K562 (cell line): ENCODE measurements around the gene ZNF45. TPM values are rescaled to one million over a fixed set of nuclear protein-coding genes. Genes with fewer than 3 reads are reported as not detected.
A peak's percentile ranks its signal among the peaks of the same experiment; 100 is the strongest.
"Not testable (repeated sequence)": the region's sequence is repeated elsewhere in the genome, so short reads cannot be mapped to it uniquely, and the experiment has no call there.

Experiments
- ATAC-seq: fragments of 200-7000 bp; cut with Tn5 transposase; 3 replicates; pipeline ENCODE4 v1.9.1; 2020; ENCODE audit warnings: moderate library complexity
- BruUV-seq: library from RNA; stranded (reverse); fragments of 400-500 nt; replicated peaks from 2 replicates; lab custom pipeline; 2021; lab: Mats Ljungman, UMichigan
- CTCF ChIA-PET: fragments of 300-600 bp; formaldehyde crosslinking; extraction: SDS; loops from one replicate; lab custom pipeline; 2021; ENCODE audit warnings: low intra/inter-chr PET ratio; lab: Yijun Ruan, JAX
- POLR2A ChIA-PET: fragments of 300-600, 350-650 bp; sonication (Branson Sonifier 250); formaldehyde crosslinking; extraction: SDS; loops from one replicate; lab custom pipeline; 2021; ENCODE audit warnings: antibody characterized with exemption, inconsistent platforms; lab: Yijun Ruan, JAX
- DNase-seq, 4 experiments: peaks; one replicate each; pipeline versions ENCODE4 v3.0.0 to v3.0.0-alpha.2; 2011 to 2018; ENCODE audit warnings: low spot score in 3 of 4, mixed read lengths in 3 of 4; ENCODE audit errors: extremely low read depth in 1 of 4
- FAIRE-seq: peaks from 2 replicates; lab custom pipeline; 2011; peaks lifted over from hg19 to GRCh38; lab: Jason Lieb, UNC
- H2AFZ ChIP-seq: 2 replicates; pipeline ENCODE4 v1.6.0; 2011; ENCODE audit warnings: low read depth, low read length, control low read depth, inconsistent platforms
- H3K27ac ChIP-seq: fragments of 200-600 bp; 3 replicates; pipeline ENCODE4 v1.8.0; 2011; ENCODE audit warnings: low read depth, mild to moderate bottlenecking, control low read depth, inconsistent platforms, low read length, moderate library complexity, mixed read lengths; ENCODE audit errors: extremely low read depth
- H3K27me3 ChIP-seq, 2 experiments: fragments of 300-600 bp in 1 of 2; 2 replicates in 1 of 2; 3 replicates in 1 of 2; pipeline versions ENCODE4 v1.6.0 to v1.8.0; 2011; ENCODE audit warnings: inconsistent platforms in 2 of 2, low read length in 2 of 2, mild to moderate bottlenecking in 1 of 2, mixed read lengths in 1 of 2, moderate library complexity in 1 of 2; ENCODE audit not compliant: control insufficient read depth in 2 of 2, insufficient read depth in 2 of 2
- H3K36me3 ChIP-seq: fragments of 300-600 bp; 3 replicates; pipeline ENCODE4 v1.8.0; 2011; ENCODE audit warnings: mild to moderate bottlenecking, low read length, inconsistent platforms; ENCODE audit not compliant: control insufficient read depth, insufficient read depth
- H3K4me1 ChIP-seq, 2 experiments: fragments of 200-600 bp in 1 of 2; replicated peaks in 1 of 2; 2 replicates in 1 of 2; 3 replicates in 1 of 2; pipeline versions ENCODE4 v1.5.1 to v1.8.0; 2011; ENCODE audit warnings: inconsistent platforms in 2 of 2, low read length in 2 of 2, mild to moderate bottlenecking in 1 of 2, mixed read lengths in 1 of 2, moderate library complexity in 1 of 2; ENCODE audit not compliant: control insufficient read depth in 2 of 2, insufficient read depth in 2 of 2
- H3K4me2 ChIP-seq: 2 replicates; pipeline ENCODE4 v1.6.1; 2011; ENCODE audit warnings: low read length, control low read depth, inconsistent platforms, mixed read lengths; ENCODE audit not compliant: insufficient read depth
- H3K4me3 ChIP-seq: fragments of 200-600 bp; sonication (generic), shearing (Covaris generic); 2 replicates; pipeline ENCODE4 v1.5.1; 2016; ENCODE audit warnings: control low read depth, inconsistent platforms
- H3K79me2 ChIP-seq: fragments of 200-600 bp; 3 replicates; pipeline ENCODE4 v1.8.0; 2011; ENCODE audit warnings: low read length, inconsistent platforms; ENCODE audit not compliant: control insufficient read depth, insufficient read depth
- H3K9ac ChIP-seq, 2 experiments: 2 replicates each; pipeline versions ENCODE4 v1.6.0 to v1.6.1; 2011; ENCODE audit warnings: low read depth in 2 of 2, low read length in 2 of 2, control low read depth in 1 of 2, inconsistent platforms in 1 of 2, mild to moderate bottlenecking in 1 of 2, mixed read lengths in 1 of 2; ENCODE audit not compliant: insufficient read depth in 1 of 2
- H3K9me1 ChIP-seq: one replicate; pipeline ENCODE4 v1.6.0; 2011; ENCODE audit warnings: inconsistent platforms, mild to moderate bottlenecking, low read length, moderate library complexity; ENCODE audit not compliant: control insufficient read depth, insufficient read depth
- H3K9me3 ChIP-seq: replicated peaks from 2 replicates; pipeline ENCODE4 v1.5.1; 2011; ENCODE audit warnings: low read depth, low read length, inconsistent platforms; ENCODE audit not compliant: control insufficient read depth, insufficient read depth
- H4K20me1 ChIP-seq: replicated peaks from 2 replicates; pipeline ENCODE4 v1.6.1; 2011; ENCODE audit warnings: low read length, inconsistent platforms, mixed read lengths; ENCODE audit not compliant: control insufficient read depth, insufficient read depth
- MAFF ChIP-seq: IDR thresholded peaks from 2 replicates; pipeline ENCODE4 v1.6.1; 2012; ENCODE audit warnings: low read length, improper control_type of control experiment
- MAFG ChIP-seq: fragments of 450-650 bp; conservative IDR thresholded peaks from 2 replicates; pipeline ENCODE4 v1.6.1; 2016; ENCODE audit warnings: missing genetic modification characterization, missing compliant biosample characterization
- RBM17 ChIP-seq: fragments of 200-400 bp; formaldehyde crosslinking; IDR thresholded peaks from 2 replicates; pipeline ENCODE4 v1.6.1; 2017; ENCODE audit warnings: low read depth, mild to moderate bottlenecking, low read length, borderline replicate concordance
- TBL1XR1 ChIP-seq, 2 experiments: IDR thresholded peaks; 2 replicates each; pipeline ENCODE4 v1.6.1; 2012; ENCODE audit warnings: improper control_type of control experiment in 2 of 2, low read length in 2 of 2, mild to moderate bottlenecking in 1 of 2
- ZNF507 ChIP-seq: conservative IDR thresholded peaks from 2 replicates; pipeline ENCODE4 v1.6.1; 2017; ENCODE audit warnings: missing genetic modification characterization, missing compliant biosample characterization
- ZNF785 ChIP-seq: fragments of 250-450 bp; sonication (Bioruptor Pico); IDR thresholded peaks from 2 replicates; pipeline ENCODE4 v1.4.0; 2020; ENCODE audit warnings: mild to moderate bottlenecking
- WGBS: fragments of 100-300 bp; shearing (Covaris generic); methylation state at CpG from one replicate; pipeline ENCODE4 v1.1.6; 2016; ENCODE audit warnings: low coverage, mixed read lengths; ENCODE audit not compliant: insufficient coverage; ENCODE audit errors: missing lambda C conversion rate; 5-methylcytosine and 5-hydroxymethylcytosine counted together
- in situ Hi-C: fragments of 300-500 bp; cut with MboI; formaldehyde crosslinking; loops from 4 replicates; pipeline ENCODE4 v1.15.0; 2018; ENCODE audit warnings: inconsistent platforms, mixed read lengths
- intact Hi-C: fragments of 100-400 bp; cut with micrococcal nuclease; formaldehyde crosslinking; loops from 2 replicates; pipeline ENCODE4 v1.14.2; 2022
- polyA plus RNA-seq, 8 experiments: library from polyadenylated mRNA; depleted of rRNA in 4 of 8; stranded (reverse) in 5 of 8; unstranded in 3 of 8; fragments of >200 nt; fragmentation: Nextera tagmentation in 2 of 8; fragmentation: Illumina TruSeq in 1 of 8; extraction: Ambion mirVana in 2 of 8; extraction: Trizol in 1 of 8; gene quantifications; 2 replicates each; pipeline versions ENCODE4 v1.2.1 to v1.2.3, GENCODE V29; 2011 to 2014; ENCODE audit warnings: inconsistent platforms in 1 of 8, missing spikeins in 1 of 8
- total RNA-seq, 7 experiments: library from RNA; depleted of rRNA in 6 of 7; stranded (reverse); fragments of >200 nt in 6 of 7; fragmentation: Illumina TruSeq in 2 of 7; extraction: Trizol in 2 of 7; gene quantifications; 2 replicates each; pipeline versions ENCODE4 v1.2.1 to v1.2.3, GENCODE V29; 2011 to 2021; ENCODE audit warnings: low replicate concordance in 1 of 7

ZNF45 gene
- total and polyA plus RNA-seq, 9 of the 15 experiments (the other 6 are each of a cell fraction or from before 2014, with no cell fraction given): 2.6 to 10.6 (median 9.4) TPM

GRCh38 chr19:43947412-43947811, 12.3 kb upstream of the ZNF45 start:
- H3K79me2 ChIP-seq, H3K27ac ChIP-seq, H3K36me3 ChIP-seq, in situ Hi-C loops, intact Hi-C loops, H3K9me3 ChIP-seq, CTCF ChIA-PET, H3K4me2 ChIP-seq, H3K9ac ChIP-seq, H3K27me3 ChIP-seq, DNase-seq, H2AFZ ChIP-seq, H4K20me1 ChIP-seq, H3K9me1 ChIP-seq, ATAC-seq, H3K4me1 ChIP-seq, H3K4me3 ChIP-seq, FAIRE-seq, BruUV-seq: not testable (repeated sequence)
- POLR2A ChIA-PET: interaction anchor here (0.8 kb wide), 1 partner anchor 12 kb away, joined by 3 read pairs; the partner anchor contains the start of gene ZNF45
- WGBS: 0% methylated on average over 1 of the region's 1 CpG
- TF ChIP-seq ZNF507 (tag): 0 out of 2 replicates have a peak, but pooled peaks have one; percentile 23

- FAIRE-seq (no peak), DNase-seq (no peak), ATAC-seq (no peak)
- Histone ChIP-seq H3K36me3 (no peaks in the 10 kb centered on the region), H3K4me3 (no peak overlapping the region), H3K27me3 (no peaks in the 10 kb centered on the region), H3K4me1 (no peaks in the 10 kb centered on the region), H3K9me3 (peaks cover 1% of the 10 kb centered on the region; the same call in 1 of the 2 replicates), H3K4me2 (no peak overlapping the region), H3K9ac (no peak overlapping the region), H2AFZ (no peak overlapping the region), H3K9me1 (no peaks in the 10 kb centered on the region), H3K27ac (no peak overlapping the region), H3K79me2 (no peaks in the 10 kb centered on the region), H4K20me1 (no peaks in the 10 kb centered on the region)
- no TSS peak for BruUV-seq
- in situ Hi-C loops (no loop called here), intact Hi-C loops (no loop called here)
- TF ChIP-seq RBM17 (no peak), MAFG (tag) (0 out of 2 replicates have a peak, but pooled peaks have one; percentile 18), ZNF785 (no peak), TBL1XR1 (IDR thresholded peaks at IDR 0.05; ENCODE audit: low read length in 2 of 2) (no peak), MAFF (0 out of 2 replicates have a peak, but pooled peaks have one; percentile 14)
- POLR2A ChIA-PET: interaction anchor here (1.1 kb wide), 1 partner anchor 10 kb away, joined by 4 read pairs; the partner anchor contains the start of gene ZNF221
- WGBS: 0% methylated on average over 5 of the region's 5 CpGs
- CTCF ChIA-PET: no interaction called here
Observed at GRCh38 chr19:43941209-43941608, 6.1 kb upstream of the ZNF45 start.
